NCI-H510A (cell line): Measurements from ENCODE around the gene DPF3.

Source experiments
- DNase-seq: peaks from one replicate; lab custom pipeline; 2025; lab: John Stamatoyannopoulos, UW

DPF3 gene

DNA sequence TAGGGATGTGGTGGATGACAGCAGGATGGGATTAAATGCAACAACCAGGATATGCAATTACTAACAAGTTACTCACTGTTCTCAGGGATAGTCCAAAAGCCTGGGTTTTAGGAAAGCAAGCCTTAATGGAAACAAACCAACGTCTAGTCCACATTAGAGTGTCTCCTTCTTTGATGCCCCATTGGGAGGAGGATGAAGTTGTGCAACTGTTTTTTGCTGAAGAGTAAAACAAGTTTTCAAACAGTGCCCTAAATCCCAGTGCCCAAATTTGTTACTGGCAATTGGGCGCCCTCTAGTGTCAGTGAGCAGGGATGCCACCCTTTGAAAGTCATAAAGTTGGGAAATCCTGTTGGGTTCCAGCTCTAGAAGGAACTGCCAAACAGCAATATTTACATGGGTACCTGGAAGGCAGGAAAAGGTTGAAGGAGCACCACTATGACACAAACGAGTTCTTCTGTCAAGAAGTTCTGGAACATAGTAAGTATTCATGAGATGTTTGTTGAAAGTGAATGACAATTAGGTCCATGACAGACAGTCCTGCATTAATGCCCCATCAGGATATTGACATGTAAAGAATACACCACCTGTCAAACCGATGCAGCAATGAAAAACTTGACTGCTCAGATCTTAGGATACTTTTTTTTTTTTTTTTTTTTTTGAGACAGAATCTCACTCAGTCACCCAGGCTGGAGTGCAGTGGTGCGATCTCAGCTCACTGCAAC, 11.1 kb upstream of the DPF3 start:
- DNase-seq, result no peak

DNA sequence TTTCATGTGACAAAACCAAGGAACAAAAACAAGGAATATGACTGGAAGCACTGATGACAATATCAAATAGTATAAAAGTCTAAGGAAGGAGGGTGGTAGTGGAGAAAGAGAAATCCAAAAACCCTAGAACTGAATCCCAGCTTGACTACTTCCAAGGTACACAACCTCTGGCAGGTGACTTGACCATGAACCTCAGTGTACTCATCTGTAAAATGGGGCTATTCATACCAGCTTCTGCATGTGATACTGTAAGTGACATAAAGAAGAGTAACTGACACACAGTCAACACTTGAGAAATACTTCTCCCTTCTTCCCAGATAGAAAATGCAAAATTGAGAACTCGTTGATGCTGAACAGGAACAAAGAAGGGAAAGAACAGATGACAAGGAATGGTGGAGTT, 10.3 kb upstream of the DPF3 start:
- DNase-seq, result no peak

DNA sequence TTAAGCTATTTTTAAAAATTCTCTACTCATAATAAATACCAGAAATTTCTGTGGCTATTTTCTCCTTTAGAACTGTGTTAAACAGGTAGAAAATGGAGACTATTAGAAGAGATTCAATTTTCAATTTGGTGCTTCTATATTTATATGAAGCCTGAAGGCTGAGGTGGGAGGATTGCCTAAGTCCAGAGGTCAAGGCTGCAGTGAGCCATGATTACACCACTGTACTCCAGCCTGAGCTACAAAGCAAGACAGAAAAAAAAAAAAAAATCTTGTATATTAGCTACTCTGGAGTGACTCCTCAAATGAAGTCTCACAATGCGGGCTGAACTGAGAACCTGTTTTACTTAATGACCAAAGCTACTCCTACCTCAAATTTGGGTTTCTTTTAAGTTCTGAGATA, 9.8 kb upstream of the DPF3 start:
- DNase-seq, result no peak

DNA sequence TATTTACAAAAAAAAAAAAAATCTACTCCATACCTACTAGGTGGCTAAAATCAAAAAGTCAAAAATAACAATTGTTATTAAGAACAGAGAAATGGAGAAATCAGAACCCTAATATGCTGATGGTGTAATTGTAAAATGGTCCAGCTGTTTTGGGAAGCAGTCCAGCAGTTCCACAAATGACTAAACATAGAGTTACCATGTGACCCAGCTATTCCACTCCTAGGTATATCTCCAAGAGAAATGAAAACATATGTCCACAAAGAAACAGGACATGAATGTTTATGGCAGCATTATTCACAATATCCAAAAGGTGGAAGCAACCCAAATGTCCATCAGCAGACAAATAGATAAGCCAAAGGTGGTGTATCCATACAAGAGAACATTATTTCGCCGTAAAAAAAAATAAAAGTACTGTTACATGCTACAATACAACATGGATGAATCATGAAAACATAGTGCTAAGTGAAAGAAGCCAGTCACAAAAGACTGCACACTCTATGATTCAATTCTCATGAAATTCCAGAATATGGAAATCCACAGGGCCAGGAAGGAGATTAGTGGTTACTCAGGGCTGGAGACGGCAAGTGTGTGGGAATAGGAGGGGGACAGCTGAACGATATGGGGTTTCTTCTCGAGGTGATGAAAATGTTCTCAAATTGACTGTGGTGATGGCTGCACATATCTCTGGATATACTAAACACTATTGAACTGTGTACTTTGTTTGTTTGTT, 9.1 kb upstream of the DPF3 start:
- no peak for DNase-seq

DNA sequence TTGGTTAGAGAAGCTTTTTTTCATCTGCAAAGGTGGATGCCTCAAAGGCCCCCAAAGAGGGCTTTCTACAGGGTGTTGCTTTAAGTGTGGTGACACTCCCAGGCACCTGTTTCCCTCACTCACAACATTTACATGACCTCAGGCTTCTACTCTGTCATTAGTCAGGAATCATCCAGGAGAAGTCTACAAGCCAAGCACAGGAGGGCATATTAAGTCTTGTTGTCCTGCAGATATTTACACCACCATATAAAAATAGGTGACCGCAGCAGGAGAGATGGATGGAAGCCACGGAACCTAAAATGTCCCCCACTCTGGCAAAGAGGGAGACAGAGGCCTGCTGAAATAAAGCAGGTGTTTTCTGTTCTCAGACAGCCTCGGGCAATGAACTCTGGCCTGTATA, 7.5 kb upstream of the DPF3 start:
- no peak for DNase-seq

DNA sequence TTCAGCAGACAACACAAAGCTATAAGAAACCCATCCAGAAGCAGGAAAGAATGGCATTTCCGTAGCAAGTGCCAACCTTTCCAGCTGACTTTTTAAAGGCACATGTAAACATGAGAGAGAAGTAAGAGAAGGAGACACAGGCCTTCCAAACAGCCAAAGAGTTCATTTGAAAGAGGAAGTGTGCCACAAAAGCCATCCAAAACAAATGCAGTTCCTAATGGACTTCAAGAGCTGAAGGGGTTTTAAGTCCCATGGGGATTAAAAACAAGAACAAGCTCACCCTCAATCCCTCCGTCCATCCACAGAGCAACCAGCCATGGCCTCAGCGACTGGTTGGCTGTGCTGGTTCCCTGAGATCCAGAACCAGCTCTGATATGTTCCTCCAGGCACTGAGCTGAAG, 4.5 kb upstream of the DPF3 start:
- no peak for DNase-seq

DNA sequence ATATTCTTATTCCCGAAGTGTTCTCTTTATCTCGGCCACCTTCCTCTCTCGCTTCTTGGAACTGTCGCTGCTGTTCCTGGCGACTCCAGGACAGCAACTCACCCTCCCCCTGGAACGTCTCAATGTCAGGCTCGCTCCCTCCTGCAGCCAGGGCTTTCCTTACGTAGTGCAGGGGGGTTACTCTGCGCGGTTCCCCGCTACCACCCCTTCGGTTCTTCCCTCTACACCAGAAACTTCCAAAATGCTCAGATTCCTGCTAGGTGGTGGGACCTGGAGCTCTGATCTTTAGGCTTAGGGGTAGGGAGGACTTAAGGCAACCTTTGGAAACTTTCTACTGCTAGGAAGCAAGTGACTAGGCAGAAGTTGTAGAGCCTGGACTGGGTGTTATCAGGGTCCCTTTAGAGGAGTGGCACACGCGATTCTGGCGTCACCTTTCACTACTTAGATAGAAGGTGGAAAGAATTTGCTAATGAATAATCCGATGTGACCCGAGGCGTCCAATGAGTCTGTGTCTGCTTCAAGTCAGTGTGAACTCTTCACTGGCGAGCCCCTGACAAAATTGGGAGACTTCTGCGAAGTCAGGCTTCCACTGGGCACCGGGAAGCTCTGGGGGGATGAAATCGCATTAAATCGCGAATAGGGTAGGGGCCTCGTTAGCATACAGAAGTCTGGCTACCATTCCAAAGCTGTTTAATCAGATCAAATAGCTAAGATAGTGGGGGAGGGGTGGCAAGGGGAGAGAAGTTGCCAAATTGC, 900 bp upstream of the DPF3 start:
- DNase-seq, result no peak

DNA sequence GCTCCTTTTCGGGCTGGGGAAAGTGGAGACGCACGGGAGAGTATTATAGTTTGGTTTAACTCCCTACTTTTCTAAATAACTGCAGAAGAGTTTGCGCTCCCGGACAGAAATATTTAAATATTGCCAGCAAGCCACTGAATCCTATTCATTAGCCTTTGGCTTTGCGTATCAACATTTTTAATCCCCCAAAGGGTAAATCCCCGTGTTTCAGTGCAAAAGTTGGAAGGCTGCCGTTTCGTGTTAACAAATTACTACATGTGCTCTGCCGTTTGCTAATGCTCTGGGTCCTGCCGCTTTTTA, 372 bp upstream of the DPF3 start:
- no peak for DNase-seq

DNA sequence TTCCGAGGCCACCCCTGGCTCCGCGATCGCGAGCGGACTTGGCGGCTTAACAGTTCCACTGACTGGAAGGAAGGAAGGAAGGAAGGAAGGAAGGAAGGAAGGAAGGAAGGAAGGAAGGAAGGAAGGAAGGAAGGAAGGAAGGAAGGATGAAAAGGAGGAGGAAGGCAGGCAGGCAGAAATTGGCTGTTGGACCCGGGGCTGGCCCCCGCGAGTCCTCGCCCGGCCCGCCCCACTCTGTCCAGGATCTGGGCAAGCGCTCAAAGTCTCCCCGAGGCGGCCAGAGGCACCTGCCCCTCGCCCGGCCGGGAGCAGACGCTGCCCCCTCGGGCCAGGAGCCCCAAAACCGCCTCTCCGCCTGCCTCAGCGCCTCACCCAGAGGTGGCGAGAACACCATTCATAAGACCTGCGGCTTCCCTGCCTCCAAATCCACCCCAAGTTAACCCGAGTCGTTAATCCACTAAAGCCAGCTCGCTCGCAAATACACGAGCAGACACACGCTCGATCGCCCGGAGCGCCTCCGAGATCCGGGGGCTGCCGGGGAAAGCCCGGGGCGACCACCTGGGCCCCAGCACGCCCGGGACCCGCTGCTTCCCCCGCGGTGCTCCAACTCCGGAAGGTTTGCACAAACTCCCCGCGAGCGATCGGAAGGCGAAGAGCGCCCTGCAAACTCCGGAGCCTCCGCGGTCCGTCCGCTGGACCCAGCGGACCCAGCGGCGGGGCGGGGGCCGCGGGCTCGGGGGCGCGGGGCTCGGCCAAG, 844 bp downstream of the DPF3 start:
- DNase-seq, result no peak

DNA sequence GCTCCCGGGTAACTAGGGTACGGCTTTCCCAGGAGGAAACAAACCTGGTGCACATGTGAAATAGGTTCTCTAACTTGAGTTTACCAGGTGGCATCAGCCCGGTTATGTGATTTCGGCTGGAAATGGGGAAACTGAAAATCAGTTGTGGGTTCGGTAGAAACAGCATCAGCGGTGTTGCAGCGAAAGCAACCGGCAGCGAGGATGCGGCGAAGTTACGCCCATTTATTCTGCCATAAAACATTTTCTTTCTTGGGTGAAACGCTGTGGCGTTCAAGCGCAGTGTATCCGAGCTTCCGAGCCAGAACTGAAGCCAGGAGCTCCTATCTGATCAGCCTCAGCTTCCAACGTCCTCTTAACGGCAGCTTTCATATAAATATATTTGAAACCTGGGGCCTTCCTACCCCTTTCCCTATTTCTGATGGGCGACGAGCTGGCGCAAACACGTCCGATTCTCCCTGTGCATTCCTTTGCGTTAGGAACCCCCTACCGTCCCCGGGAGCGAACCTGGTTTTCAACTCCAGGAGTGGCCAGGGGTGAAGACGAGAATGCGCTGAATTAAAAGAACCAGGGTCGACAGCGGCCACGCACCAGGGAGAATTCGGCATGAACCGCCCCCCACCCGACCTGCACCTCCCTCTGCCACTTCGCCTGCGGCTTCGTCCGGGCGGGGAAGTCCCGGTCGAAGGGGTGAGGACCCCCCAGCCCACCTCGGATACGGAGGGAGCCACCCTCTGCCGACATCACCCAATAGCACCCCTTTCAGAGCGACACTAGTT, 1.6 kb downstream of the DPF3 start:
- no peak for DNase-seq

DNA sequence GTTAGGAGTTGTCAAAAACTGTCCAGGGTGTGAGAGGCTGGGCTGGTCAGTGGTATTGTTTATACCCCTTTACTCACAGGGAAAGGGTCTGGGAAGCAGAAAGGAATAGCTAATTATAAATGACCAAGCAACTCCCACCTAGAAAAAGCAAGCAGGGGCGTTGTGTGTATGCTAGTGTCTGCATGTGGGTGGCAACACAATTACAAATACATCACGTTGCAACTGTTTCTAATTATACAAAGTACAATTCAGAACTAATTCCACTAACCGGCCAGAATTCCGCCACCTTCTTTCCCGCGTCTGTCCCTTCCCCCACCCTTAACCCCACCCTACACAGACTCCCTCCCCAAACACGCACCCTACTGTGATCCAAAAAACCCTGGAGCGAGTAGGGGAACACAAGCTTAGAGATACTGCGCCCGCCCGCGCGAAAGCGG, 2.2 kb downstream of the DPF3 start:
- no peak for DNase-seq

DNA sequence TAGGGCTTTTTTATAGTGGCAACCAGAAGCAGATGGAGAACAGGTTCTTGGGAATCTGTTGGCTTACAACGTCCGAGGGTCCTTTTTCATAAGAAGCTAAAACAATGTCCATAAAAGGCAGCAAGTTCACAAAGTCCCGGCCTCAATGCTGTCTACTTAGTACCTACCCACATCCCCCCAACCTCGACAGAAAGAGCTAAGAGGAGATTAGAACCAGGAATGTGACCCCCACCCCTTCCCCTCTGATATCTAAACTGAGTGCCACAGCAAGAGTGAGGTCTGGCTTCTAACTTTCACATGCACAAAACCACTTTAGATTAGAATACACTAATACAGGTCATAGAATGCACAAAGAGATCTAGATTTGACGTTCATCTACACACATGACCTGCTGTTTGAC, 4.5 kb downstream of the DPF3 start:
- DNase-seq, result no peak

DNA sequence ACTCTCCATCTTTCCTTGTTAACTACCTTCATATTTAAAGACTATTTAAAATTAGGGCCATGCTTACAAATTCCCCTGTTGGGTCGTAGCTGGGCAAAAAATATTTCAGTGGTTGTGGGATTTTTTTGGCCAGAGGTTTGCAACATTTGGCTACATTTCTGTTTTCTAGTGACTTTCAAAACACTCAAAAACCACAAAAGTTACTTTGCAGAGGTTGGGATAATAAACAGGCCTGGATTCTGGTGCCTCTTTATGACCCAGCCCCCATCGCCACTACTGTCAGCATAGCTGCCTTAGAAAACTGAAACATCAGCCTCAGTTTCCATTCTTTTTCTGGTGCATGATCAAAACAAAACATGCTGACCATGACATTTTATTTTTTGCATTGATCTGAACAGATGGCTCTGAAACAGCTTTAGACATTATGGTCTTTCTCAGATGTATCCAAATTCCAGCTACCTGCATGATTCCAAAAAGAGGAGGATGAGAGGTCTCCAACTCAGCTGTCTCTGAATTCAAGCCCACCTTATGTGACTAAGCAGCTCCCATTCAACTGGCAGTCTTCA, 5.2 kb downstream of the DPF3 start:
- DNase-seq, result no peak

DNA sequence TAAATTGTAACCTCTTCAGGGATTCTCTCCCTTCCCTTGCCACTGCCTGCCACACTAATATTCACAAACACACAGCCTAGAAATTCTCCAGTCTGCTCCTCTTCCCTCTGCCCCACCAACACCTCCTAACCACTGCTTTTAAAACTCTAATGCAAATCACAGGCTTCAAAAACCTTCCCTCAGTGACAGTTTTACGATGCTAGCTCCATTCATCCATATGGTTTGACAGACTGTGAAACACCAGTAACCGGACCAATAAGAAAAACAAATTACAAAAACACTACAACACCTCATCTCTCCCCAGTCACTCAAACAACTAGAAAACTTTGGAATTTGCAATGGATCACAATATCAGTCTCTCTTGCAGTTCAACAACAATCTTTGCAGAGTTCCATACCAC, 5.7 kb downstream of the DPF3 start:
- DNase-seq, result no peak

DNA sequence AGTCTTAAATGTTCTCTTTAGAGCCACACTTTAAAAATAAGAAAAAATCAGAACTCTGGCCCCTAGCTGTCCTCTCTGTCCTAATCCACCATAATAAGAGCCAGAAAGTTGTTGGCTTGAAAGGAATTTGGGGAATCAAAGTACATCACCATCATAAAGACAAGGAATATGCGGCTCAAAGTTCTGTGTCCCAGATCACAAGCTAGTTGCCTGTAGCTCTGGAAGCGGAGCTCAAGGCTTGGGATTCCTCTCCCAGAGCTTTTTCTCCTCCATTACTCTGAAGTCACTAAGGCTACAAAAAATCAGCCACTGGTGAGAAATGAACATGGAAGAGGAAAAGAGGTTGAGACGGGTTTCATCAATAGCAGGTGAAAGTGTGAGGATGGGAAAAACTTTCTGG, 6.4 kb downstream of the DPF3 start:
- DNase-seq, result no peak

DNA sequence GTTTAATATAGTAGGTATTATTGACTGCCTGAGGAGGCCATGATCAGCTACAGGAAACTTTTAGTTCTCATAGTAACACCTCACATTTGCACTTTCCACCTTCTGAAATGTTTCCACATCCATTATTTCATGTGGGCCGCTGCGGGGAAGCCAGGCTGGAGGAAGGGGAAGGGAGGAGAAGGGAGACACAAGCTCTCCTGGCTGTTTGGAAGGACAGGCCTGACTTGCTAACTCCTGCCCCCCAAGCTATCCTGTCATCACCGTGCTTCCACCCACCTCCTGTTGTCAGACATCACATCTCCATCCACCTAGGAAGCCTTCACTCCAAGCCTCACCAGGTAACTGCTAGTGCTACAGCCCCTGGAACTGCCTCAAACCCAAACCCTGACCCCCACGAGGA, 9.5 kb downstream of the DPF3 start:
- DNase-seq, result no peak

DNA sequence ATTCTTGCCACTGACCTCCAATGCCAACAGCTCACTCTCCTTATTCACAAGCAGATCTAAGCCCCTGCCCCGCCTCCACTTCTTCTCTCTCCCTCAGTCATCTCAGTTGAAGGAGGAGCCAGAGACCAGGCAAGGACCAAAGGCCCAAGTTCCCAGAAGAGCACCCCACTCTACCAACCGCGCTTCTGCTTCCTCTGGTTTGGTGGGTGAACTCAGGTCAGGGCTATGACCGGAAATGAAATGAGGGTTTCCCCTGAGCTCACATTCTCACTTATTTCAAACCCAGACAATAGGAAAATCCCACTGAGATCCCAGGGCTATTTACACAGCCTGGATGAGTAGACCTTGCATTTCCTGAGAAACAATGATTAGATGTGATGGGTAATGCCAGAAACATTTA, 9.9 kb downstream of the DPF3 start:
- DNase-seq, result no peak

DNA sequence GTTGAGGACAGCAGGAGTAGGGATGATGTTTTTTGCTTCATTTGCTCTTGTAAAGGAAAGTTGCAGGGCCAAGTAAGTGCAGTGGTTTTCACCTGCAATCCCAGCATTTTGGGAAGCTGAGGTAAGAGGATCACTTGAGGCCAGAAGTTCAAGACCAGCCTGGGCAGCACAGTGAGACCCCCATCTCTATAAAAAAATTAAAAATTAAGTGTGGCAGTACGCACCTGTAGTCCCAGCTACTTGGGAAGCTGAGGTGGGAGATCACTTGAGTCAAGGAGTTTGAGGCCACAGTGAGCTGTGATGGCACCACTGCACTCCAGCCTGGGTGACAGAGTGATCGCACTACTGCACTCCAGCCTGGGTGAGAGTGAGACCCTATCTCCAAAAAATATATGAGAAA, 10.8 kb downstream of the DPF3 start:
- DNase-seq, result no peak

DNA sequence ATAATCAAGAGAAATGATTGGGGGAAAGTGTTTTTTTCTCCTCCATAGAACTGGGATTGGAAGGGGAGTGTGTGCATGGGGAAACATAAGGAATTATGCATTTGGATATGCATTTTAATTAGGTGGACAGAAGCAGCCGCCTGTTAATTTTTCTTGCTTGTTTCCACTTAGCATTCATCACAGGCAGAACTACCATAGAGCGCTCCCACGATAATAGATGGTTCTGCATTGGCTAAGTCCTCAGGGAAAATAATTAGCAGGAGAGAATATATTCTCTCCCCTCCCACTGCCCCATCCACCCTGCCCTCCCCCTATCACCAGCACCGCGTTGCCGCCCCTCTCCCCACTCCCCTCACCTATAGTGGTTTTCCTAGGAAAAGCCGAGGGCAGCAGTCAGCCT, 11.4 kb downstream of the DPF3 start:
- DNase-seq, result no peak

DNA sequence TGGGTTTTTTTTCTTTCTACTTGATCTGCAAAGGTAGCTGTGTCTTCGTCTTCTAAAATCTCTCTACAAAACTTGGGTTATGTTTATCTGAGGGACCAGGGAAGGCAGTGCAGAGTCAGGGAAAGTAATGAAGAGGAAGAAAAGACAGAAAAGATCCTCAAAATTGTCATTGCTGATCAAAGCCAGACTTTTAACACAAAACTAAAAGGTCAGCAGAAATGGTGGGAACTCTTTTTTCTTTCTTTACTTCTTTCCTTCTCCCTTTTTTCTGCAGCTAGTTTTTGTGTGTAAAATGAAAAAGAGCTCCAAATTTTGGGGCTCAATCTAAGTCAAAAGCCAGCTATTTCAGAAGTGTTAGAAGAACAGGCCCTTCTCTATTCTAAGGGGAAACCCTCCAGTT, 11.9 kb downstream of the DPF3 start:
- no peak for DNase-seq

DNA sequence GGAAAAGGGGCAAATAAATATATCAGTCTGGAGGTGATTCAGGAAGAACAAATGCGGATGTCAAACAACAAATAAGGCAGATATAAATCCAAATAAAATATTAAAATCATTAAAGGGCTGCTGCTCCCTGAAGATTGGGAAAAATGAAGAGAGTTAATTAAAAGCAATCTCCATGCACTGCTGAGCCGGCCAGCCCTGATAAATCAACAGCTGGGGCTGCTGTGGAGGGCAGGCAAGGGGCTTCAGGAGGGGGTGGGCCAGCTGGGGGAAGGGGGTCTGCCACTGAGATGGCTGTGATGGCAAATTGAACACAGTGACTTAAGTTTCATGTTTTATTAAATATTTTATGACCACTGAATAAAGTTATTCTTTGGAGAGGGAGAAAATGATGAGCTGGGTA, 12.4 kb downstream of the DPF3 start:
- no peak for DNase-seq

DNA sequence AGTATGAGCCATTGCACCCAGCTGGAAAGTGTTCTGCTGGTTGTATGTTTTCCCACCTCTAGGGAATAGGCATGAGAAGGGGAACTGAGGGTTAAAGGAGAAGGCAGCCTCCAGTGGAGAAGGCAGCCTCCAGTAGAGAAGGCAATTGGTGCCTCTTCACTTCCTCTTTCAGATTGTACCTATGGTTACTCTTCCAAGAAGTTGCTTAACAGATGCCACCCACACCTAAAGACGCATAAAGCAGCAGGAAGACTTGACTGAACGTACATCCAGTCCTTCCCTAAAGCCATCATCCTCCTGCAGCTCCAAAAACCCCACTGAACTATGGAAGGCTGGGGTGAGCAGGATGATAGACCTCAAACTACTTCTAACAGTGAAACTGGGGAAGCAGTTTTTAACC, 13.1 kb downstream of the DPF3 start:
- no peak for DNase-seq
